ENCODE results near the gene NELFA.

GRCh38 chr4:1985780-1986577 lies 22.8 kb downstream of the NELFA start:
- TF ChIP-seq CTCF (IDR thresholded peaks at IDR 0.05) (no peak), POLR2A (IDR thresholded peaks at IDR 0.05) (no peak)
